Brain microvascular endothelial cell (primary cell): Measurements from ENCODE around the gene CSMD2.
A peak's percentile ranks its signal among the peaks of the same experiment; 100 is the strongest.

Experiments used
- DNase-seq: peaks from one replicate; pipeline ENCODE4 v3.0.0-alpha.2; 2020
- H3K27ac ChIP-seq: fragments of 250-450 bp; sonication (Bioruptor Pico); 2 replicates; pipeline ENCODE4 v1.5.1; 2020; ENCODE audit warnings: mild to moderate bottlenecking, moderate library complexity
- H3K27me3 ChIP-seq: fragments of 250-450 bp; sonication (Bioruptor Pico); replicated peaks from 2 replicates; pipeline ENCODE4 v1.5.1; 2020; ENCODE audit warnings: mild to moderate bottlenecking
- H3K36me3 ChIP-seq: fragments of 250-450 bp; sonication (Bioruptor Pico); replicated peaks from 2 replicates; pipeline ENCODE4 v1.5.1; 2020; ENCODE audit warnings: mild to moderate bottlenecking
- H3K4me3 ChIP-seq: 2 replicates; pipeline ENCODE4 v1.5.1; 2011; ENCODE audit warnings: low read depth, mild to moderate bottlenecking, control low read depth, low read length, moderate library complexity
- in situ Hi-C: cut with HindIII; loops from 2 replicates; pipeline ENCODE4 v1.10.0; 2017; ENCODE audit warnings: low sequenced_read_pairs, low pct_ligation_motif_present
- TF ChIP-seq, protein P1 (sequence below): IDR thresholded peaks from 2 replicates; pipeline ENCODE4 v1.5.1; 2011; ENCODE audit warnings: low read depth, mild to moderate bottlenecking, moderate library complexity, low read length, control low read depth, inconsistent platforms; ENCODE audit errors: missing control alignments

The CSMD2 gene

GRCh38 chr1:33502726-33503125, 662.3 kb downstream of the CSMD2 start:
- in situ Hi-C loops = no loop called here
- no peak overlapping the region for H3K4me3 ChIP-seq
- H3K36me3 ChIP-seq = no peaks in the 10 kb centered on the region
- DNase-seq = peak; percentile 32
- TF ChIP-seq, protein P1, sequence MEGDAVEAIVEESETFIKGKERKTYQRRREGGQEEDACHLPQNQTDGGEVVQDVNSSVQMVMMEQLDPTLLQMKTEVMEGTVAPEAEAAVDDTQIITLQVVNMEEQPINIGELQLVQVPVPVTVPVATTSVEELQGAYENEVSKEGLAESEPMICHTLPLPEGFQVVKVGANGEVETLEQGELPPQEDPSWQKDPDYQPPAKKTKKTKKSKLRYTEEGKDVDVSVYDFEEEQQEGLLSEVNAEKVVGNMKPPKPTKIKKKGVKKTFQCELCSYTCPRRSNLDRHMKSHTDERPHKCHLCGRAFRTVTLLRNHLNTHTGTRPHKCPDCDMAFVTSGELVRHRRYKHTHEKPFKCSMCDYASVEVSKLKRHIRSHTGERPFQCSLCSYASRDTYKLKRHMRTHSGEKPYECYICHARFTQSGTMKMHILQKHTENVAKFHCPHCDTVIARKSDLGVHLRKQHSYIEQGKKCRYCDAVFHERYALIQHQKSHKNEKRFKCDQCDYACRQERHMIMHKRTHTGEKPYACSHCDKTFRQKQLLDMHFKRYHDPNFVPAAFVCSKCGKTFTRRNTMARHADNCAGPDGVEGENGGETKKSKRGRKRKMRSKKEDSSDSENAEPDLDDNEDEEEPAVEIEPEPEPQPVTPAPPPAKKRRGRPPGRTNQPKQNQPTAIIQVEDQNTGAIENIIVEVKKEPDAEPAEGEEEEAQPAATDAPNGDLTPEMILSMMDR = no peak
- H3K27ac ChIP-seq = no peak overlapping the region
- H3K27me3 ChIP-seq = no peaks in the 10 kb centered on the region

- Histone ChIP-seq H3K27me3 (no peaks in the 10 kb centered on the region), H3K4me3 (no peak overlapping the region), H3K27ac (no peak overlapping the region), H3K36me3 (no peaks in the 10 kb centered on the region)
- DNase-seq = no peak
- in situ Hi-C loops = no loop called here
- TF ChIP-seq, protein P1 = no peak
Observed at GRCh38 chr1:33501774-33502173, 663.3 kb downstream of the CSMD2 start.

DNA sequence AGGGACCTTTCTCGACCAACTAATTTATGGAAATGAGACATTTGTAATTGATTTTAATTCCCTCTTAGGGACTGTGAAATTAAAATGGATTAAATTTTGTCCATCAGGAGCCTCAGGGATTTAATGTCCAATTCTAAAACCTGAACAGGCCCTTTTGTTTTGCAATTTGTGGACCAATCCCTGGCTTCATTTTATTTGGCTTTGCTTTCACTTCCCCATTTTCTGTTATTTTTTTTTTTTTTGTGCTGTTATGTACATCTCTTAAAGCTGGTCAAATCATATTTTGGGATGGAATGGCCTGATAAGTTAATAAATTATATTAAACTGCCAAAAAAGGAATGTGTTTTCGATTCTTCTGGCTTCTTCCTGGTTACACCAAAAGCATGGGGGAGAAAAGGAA, 663.7 kb downstream of the CSMD2 start:
- DNase-seq = no peak
- TF ChIP-seq, protein P1 = no peak
- in situ Hi-C loops = no loop called here
- Histone ChIP-seq H3K36me3 (no peaks in the 10 kb centered on the region), H3K27ac (no peak overlapping the region), H3K4me3 (no peak overlapping the region), H3K27me3 (no peaks in the 10 kb centered on the region)

GRCh38 chr1:33500547-33500946, 664.5 kb downstream of the CSMD2 start:
- in situ Hi-C loops = no loop called here
- Histone ChIP-seq H3K4me3 (no peak overlapping the region), H3K36me3 (no peaks in the 10 kb centered on the region), H3K27me3 (no peaks in the 10 kb centered on the region), H3K27ac (no peak overlapping the region)
- no peak for DNase-seq
- TF ChIP-seq, protein P1 = peak; percentile 58

GRCh38 chr1:33497410-33497809, 667.6 kb downstream of the CSMD2 start:
- H3K27ac ChIP-seq = no peak overlapping the region
- H3K27me3 ChIP-seq = no peaks in the 10 kb centered on the region
- H3K4me3 ChIP-seq = no peak overlapping the region
- DNase-seq = no peak
- H3K36me3 ChIP-seq = peaks cover 27% of the 10 kb centered on the region
- in situ Hi-C loops = no loop called here
- TF ChIP-seq, protein P1 = no peak

GRCh38 chr1:33494929-33495328, 670.1 kb downstream of the CSMD2 start:
- no peak overlapping the region for H3K27ac ChIP-seq
- TF ChIP-seq, protein P1 = no peak
- no peak for DNase-seq
- H3K36me3 ChIP-seq = peaks cover 46% of the 10 kb centered on the region
- no peak overlapping the region for H3K4me3 ChIP-seq
- no peaks in the 10 kb centered on the region for H3K27me3 ChIP-seq
- in situ Hi-C loops = no loop called here
